Sigmoid colon (tissue), 4 donors: ENCODE data around the gene GPR160.

Source experiments
- CTCF ChIP-seq, 4 experiments: fragments of 450-650 bp in 3 of 4; fragments of 200-600 bp in 1 of 4; IDR thresholded peaks; one replicate each; pipeline ENCODE4 v1.5.1; 2016 to 2019; ENCODE audit warnings: antibody characterized with exemption in 4 of 4, mild to moderate bottlenecking in 3 of 4, moderate library complexity in 2 of 4
- EP300 ChIP-seq, 4 donors: sonication (generic); formaldehyde crosslinking; IDR thresholded peaks; one replicate each; pipeline ENCODE4 v1.6.1; 2017; ENCODE audit warnings: antibody characterized with exemption in 4 of 4
- POLR2A ChIP-seq, 2 donors: fragments of 450-650 bp; IDR thresholded peaks; one replicate each; pipeline ENCODE4 v1.6.1; 2016; ENCODE audit warnings: antibody characterized with exemption in 2 of 2, mild to moderate bottlenecking in 2 of 2, moderate library complexity in 2 of 2
- POLR2AphosphoS5 ChIP-seq, 4 donors: sonication (generic); formaldehyde crosslinking; IDR thresholded peaks; one replicate each; pipeline ENCODE4 v1.6.1; 2017; ENCODE audit warnings: antibody characterized with exemption in 4 of 4

GRCh38 chr3:170098753-170099152 is 61.0 kb downstream of the GPR160 start:
- TF ChIP-seq POLR2A (IDR thresholded peaks at IDR 0.05) (no peak), POLR2AphosphoS5 (IDR thresholded peaks at IDR 0.05) (no peak), CTCF (IDR thresholded peaks at IDR 0.05) (no peak), EP300 (IDR thresholded peaks at IDR 0.05) (no peak)
